PC-9 (cell line): ENCODE data around the gene FEV. TPM values are rescaled to one million over a fixed set of nuclear protein-coding genes. Genes with fewer than 3 reads are reported as not detected.

Experiments
- BruUV-seq: library from RNA; stranded (reverse); fragments of 400-500 nt; replicated peaks from 2 replicates; lab custom pipeline; 2021; lab: Mats Ljungman, UMichigan
- CTCF ChIA-PET: fragments of 300-600 bp; sonication (Branson Sonifier 250); formaldehyde crosslinking; loops from one replicate; lab custom pipeline; 2022; ENCODE audit warnings: antibody characterized with exemption; lab: Charles Lee
- POLR2A ChIA-PET: fragments of 300-600 bp; sonication (Branson Sonifier 250); formaldehyde crosslinking; loops from one replicate; lab custom pipeline; 2022; ENCODE audit warnings: antibody characterized with exemption; ENCODE audit not compliant: unreplicated experiment; lab: Charles Lee
- DNase-seq, 2 experiments: peaks; one replicate each; pipeline versions ENCODE4 v3.0.0 to v3.0.0-alpha.2; 2015 to 2022; ENCODE audit warnings: mixed read lengths in 1 of 2
- H2AFZ ChIP-seq: fragments of 200-600 bp; sonication (generic); 2 replicates; pipeline ENCODE4 v1.8.1; 2017; ENCODE audit warnings: antibody characterized with exemption
- H3F3A ChIP-seq: fragments of 200-600 bp; sonication (generic); 2 replicates; pipeline ENCODE4 v1.8.1; 2017; ENCODE audit warnings: antibody characterized with exemption, mild to moderate bottlenecking, low read depth; ENCODE audit not compliant: insufficient read depth
- H3K27ac ChIP-seq: fragments of 200-600 bp; sonication (generic); 2 replicates; pipeline ENCODE4 v1.6.1; 2016; ENCODE audit warnings: mixed run types
- H3K27me3 ChIP-seq: fragments of 200-600 bp; sonication (generic); 2 replicates; pipeline ENCODE4 v1.6.1; 2016; ENCODE audit warnings: low read depth, mixed run types; ENCODE audit not compliant: insufficient read depth
- H3K36me3 ChIP-seq: fragments of 200-600 bp; sonication (generic); 2 replicates; pipeline ENCODE4 v1.6.1; 2016; ENCODE audit warnings: low read depth, mixed run types
- H3K4me1 ChIP-seq: fragments of 200-600 bp; sonication (generic); replicated peaks from 2 replicates; pipeline ENCODE4 v1.6.1; 2016; ENCODE audit warnings: mixed run types; ENCODE audit not compliant: insufficient read depth
- H3K4me2 ChIP-seq: fragments of 200-600 bp; sonication (generic); 2 replicates; pipeline ENCODE4 v1.6.1; 2017; ENCODE audit warnings: mixed run types
- H3K4me3 ChIP-seq: fragments of 200-600 bp; sonication (generic); 2 replicates; pipeline ENCODE4 v1.6.1; 2016; ENCODE audit warnings: mixed run types
- H3K79me2 ChIP-seq: fragments of 200-600 bp; sonication (generic); 2 replicates; pipeline ENCODE4 v1.6.1; 2017; ENCODE audit warnings: low read depth, mixed run types
- H3K9me2 ChIP-seq: fragments of 200-600 bp; sonication (generic); 2 replicates; pipeline ENCODE4 v1.8.1; 2017; ENCODE audit warnings: mild to moderate bottlenecking; ENCODE audit not compliant: insufficient read depth
- H3K9me3 ChIP-seq: fragments of 200-600 bp; sonication (generic); 2 replicates; pipeline ENCODE4 v1.8.1; 2016; ENCODE audit warnings: low read depth; ENCODE audit not compliant: insufficient read depth
- H4K20me1 ChIP-seq: fragments of 200-600 bp; sonication (generic); 2 replicates; pipeline ENCODE4 v1.8.1; 2017; ENCODE audit not compliant: insufficient read depth
- EZH2 ChIP-seq: fragments of 200-600 bp; sonication (generic); IDR thresholded peaks from 2 replicates; pipeline ENCODE4 v1.8.0; 2017; ENCODE audit warnings: antibody characterized with exemption, low read depth
- intact Hi-C: fragments of 100-400 bp; cut with micrococcal nuclease; formaldehyde crosslinking; loops from one replicate; pipeline ENCODE4 v1.10.0; 2022; ENCODE audit not compliant: unreplicated experiment
- total RNA-seq: library from RNA; stranded (reverse); gene quantifications from 2 replicates; pipeline ENCODE4 v1.2.3, GENCODE V29; 2021
- TF ChIP-seq, protein P1 (sequence below): fragments of 200-600 bp; sonication (generic); conservative IDR thresholded peaks from 2 replicates; pipeline ENCODE4 v1.6.1; 2017; ENCODE audit warnings: mixed run types, antibody characterized with exemption, mild to moderate bottlenecking, moderate library complexity

The FEV gene
- total RNA-seq, 1 experiment from 2014 or later, result not detected

DNA sequence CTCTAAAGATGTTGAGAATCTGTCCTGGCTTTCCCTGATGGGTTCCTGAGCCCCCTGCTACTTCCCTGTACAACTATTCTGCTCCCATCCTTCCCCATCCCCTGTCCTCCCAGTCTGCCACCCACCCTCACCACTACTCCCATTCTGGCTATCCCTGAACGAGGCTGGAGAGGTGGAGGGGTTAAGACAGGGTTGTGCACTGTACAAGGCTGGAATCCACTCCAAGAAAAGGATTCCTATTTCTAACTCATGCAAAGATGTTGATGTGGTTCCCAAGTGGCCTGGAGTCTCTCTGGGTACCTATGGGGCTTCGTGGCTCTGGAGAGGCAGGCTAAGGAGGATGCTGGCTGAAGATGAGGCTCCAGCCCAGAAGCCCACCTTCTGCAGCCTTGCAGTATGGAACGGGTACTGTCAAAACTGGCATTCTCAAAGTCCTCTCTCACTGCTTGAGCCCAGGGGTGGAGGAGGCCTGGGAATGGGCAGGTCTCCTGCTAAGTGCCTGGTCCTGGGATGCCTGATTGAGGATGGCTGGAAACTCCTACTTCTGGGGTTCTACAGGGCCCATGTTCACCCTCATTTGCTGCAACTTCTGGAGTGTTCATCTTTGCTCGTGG is 1.3 kb upstream of the FEV start:
- DNase-seq, result no peak
- intact Hi-C loops, result no loop called here
- H3K79me2 ChIP-seq, result no peaks in the 10 kb centered on the region
- TF ChIP-seq, protein P1, sequence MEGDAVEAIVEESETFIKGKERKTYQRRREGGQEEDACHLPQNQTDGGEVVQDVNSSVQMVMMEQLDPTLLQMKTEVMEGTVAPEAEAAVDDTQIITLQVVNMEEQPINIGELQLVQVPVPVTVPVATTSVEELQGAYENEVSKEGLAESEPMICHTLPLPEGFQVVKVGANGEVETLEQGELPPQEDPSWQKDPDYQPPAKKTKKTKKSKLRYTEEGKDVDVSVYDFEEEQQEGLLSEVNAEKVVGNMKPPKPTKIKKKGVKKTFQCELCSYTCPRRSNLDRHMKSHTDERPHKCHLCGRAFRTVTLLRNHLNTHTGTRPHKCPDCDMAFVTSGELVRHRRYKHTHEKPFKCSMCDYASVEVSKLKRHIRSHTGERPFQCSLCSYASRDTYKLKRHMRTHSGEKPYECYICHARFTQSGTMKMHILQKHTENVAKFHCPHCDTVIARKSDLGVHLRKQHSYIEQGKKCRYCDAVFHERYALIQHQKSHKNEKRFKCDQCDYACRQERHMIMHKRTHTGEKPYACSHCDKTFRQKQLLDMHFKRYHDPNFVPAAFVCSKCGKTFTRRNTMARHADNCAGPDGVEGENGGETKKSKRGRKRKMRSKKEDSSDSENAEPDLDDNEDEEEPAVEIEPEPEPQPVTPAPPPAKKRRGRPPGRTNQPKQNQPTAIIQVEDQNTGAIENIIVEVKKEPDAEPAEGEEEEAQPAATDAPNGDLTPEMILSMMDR, result no peak
- no peak for TF ChIP-seq EZH2
- no peak overlapping the region for H3K4me3 ChIP-seq
- no peaks in the 10 kb centered on the region for H3K9me3 ChIP-seq
- no peak overlapping the region for H3K4me2 ChIP-seq
- no peaks in the 10 kb centered on the region for H3F3A ChIP-seq
- no peaks in the 10 kb centered on the region for H4K20me1 ChIP-seq
- H3K4me1 ChIP-seq, result no peaks in the 10 kb centered on the region
- no peaks in the 10 kb centered on the region for H3K9me2 ChIP-seq
- ChIA-PET CTCF (no interaction called here), POLR2A (no interaction called here)
- H2AFZ ChIP-seq, result no peak overlapping the region
- no peak overlapping the region for H3K27ac ChIP-seq
- no peaks in the 10 kb centered on the region for H3K36me3 ChIP-seq
- H3K27me3 ChIP-seq, result peaks cover 63% of the 10 kb centered on the region
- no TSS peak for BruUV-seq

DNA sequence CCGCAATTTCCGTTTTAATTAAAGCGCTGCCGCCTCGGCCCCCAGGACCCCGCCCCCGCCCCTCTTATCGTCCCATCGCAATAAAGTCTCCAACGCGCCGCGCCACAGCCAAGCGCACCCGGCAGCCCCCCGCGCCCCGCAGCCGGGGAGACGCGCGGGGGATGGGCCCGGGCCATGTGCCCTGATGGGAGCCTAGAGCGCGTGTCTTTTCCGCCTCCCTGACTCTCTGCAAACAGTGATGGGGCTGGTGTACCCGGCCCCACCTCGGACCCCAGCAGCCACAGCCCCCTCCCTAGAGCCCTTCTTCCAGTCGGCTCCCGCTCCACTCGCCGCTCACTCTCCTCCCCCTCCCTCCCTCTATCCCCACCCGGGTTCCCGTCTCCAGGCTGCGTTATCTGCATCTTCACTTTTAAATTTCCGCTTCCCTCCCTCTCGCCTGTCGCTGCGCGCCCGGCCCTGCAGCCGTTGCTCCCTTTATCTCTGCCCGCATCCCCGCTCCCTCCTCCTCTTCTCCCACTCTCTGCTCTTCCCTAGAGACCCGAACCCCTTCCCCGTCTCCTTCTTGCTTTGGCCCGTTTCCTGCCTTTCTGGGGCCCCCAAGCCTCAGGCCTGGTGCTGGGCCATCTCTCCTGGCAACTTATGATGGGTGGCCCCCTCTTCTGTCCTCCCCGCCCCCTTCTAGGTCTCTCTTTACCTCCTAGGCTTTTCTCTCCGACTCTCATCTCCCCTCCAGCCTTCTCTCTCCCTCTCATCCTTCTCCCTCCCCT is 524 bp upstream of the FEV start:
- Histone ChIP-seq H3K4me1 (no peaks in the 10 kb centered on the region), H3K36me3 (no peaks in the 10 kb centered on the region), H3F3A (no peaks in the 10 kb centered on the region), H4K20me1 (no peaks in the 10 kb centered on the region), H3K9me2 (no peaks in the 10 kb centered on the region), H3K27me3 (peaks cover 60% of the 10 kb centered on the region), H3K79me2 (no peaks in the 10 kb centered on the region), H3K4me3 (no peak overlapping the region), H3K4me2 (no peak overlapping the region), H2AFZ (no peak overlapping the region), H3K9me3 (no peaks in the 10 kb centered on the region), H3K27ac (no peak overlapping the region)
- ChIA-PET CTCF (no interaction called here), POLR2A (no interaction called here)
- DNase-seq, result no peak
- intact Hi-C loops, result no loop called here
- no TSS peak for BruUV-seq
- no peak for TF ChIP-seq EZH2
- TF ChIP-seq, protein P1, result no peak

DNA sequence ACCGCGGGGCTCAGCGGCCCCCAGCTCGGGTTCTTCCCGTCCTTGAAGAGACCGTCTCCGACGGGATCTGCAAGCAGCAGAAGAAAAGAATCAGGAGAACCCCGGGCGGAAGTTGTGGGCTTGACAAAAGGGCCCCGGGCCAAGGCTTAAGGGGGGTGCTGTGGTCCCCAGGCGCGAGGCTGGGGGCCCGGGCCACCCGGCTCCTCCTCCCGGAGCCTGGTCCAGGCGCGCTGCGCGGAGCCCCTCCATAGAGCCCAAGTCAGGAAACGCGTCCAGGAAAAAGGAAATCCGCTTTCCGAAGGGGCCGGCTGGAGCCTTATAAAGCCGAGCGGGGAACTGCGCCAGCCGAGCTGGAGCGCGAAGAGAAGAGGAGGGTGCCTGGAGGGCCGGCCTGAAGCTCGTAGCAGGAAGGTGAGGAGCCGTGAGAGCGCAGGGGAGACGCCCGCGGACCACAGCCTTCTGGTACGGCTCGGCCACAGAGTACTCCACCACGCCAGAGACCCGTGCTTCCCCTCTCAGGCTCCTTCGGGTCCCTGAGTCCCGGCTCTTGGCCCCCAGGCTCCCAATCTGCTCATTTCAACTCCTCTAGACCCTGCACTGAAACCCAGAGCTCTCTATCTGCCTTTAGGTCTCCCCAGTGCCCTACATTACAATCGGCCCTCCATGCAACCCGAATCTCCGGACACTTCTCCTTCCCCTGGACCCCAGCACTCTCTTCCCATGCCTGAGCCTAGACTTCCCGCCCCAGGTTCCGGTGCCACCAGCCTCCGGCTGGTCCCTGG is 554 bp downstream of the FEV start:
- no peaks in the 10 kb centered on the region for H3K4me1 ChIP-seq
- TF ChIP-seq, protein P1, result no peak
- TF ChIP-seq EZH2, result no peak
- ChIA-PET POLR2A (no interaction called here), CTCF (no interaction called here)
- BruUV-seq, result no TSS peak
- no peak overlapping the region for H3K27ac ChIP-seq
- no peak overlapping the region for H3K4me3 ChIP-seq
- H3F3A ChIP-seq, result no peaks in the 10 kb centered on the region
- H3K27me3 ChIP-seq, result peaks cover 56% of the 10 kb centered on the region
- DNase-seq, result no peak
- no peaks in the 10 kb centered on the region for H3K79me2 ChIP-seq
- no peaks in the 10 kb centered on the region for H4K20me1 ChIP-seq
- intact Hi-C loops, result loop anchor here (5.0 kb wide), 1 partner anchor 107 kb away; no protein-coding TSS in a partner anchor
- H3K36me3 ChIP-seq, result no peaks in the 10 kb centered on the region
- no peaks in the 10 kb centered on the region for H3K9me3 ChIP-seq
- no peak overlapping the region for H2AFZ ChIP-seq
- H3K9me2 ChIP-seq, result no peaks in the 10 kb centered on the region
- no peak overlapping the region for H3K4me2 ChIP-seq
